ENCODE results near the gene DCDC2C. TPM values are rescaled to one million over a fixed set of nuclear protein-coding genes. Genes with fewer than 3 reads are reported as not detected.

Gene DCDC2C
- polyA plus RNA-seq, 1 of the 3 experiments (the other 2 are of a cell fraction) = not detected

DNA sequence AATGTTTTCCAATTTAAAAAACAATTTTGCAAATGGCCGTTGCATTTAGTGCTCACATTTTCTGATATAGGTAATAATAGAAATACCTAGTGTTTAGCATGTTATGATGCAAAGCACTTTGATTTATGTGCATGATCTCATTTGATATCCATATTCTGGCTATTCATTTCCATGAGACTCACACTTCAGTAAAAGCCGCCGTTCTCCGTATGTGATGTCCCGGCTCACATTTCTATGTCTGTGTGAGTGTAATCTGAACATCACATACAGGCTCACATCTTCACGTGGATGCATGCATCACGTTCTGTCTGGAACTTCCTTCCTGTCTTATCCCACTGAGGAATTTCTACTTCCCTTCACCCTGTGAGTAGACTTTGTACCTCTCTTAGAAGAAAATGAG lies 45.8 kb downstream of the DCDC2C start:
- H4K20me1 ChIP-seq (ENCODE audit: insufficient read depth) = no peaks in the 10 kb centered on the region
- no peaks in the 10 kb centered on the region for H3K9me2 ChIP-seq
- H3K79me2 ChIP-seq (ENCODE audit: insufficient read depth) = no peaks in the 10 kb centered on the region
- POLR2A ChIA-PET = no interaction called here
- no peak overlapping the region for H2AFZ ChIP-seq (ENCODE audit: low read depth)
- no peaks in the 10 kb centered on the region for H3K36me3 ChIP-seq (replicated peaks in 1 of 2; ENCODE audit: control insufficient read depth in 1 of 2, insufficient read depth in 2 of 2, low read length in 1 of 2)
- no peak for DNase-seq
- no peak overlapping the region for H3K27ac ChIP-seq (ENCODE audit: low read depth in 2 of 2, low read length in 1 of 2)
- no peak for TF ChIP-seq NFIC (IDR thresholded peaks at IDR 0.05; ENCODE audit: borderline replicate concordance)
- TF ChIP-seq, protein P1, sequence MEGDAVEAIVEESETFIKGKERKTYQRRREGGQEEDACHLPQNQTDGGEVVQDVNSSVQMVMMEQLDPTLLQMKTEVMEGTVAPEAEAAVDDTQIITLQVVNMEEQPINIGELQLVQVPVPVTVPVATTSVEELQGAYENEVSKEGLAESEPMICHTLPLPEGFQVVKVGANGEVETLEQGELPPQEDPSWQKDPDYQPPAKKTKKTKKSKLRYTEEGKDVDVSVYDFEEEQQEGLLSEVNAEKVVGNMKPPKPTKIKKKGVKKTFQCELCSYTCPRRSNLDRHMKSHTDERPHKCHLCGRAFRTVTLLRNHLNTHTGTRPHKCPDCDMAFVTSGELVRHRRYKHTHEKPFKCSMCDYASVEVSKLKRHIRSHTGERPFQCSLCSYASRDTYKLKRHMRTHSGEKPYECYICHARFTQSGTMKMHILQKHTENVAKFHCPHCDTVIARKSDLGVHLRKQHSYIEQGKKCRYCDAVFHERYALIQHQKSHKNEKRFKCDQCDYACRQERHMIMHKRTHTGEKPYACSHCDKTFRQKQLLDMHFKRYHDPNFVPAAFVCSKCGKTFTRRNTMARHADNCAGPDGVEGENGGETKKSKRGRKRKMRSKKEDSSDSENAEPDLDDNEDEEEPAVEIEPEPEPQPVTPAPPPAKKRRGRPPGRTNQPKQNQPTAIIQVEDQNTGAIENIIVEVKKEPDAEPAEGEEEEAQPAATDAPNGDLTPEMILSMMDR (IDR thresholded peaks at IDR 0.05) = no peak
- no peak overlapping the region for H3K9ac ChIP-seq
- no peak overlapping the region for H3K4me2 ChIP-seq
- no peak overlapping the region for H3K4me3 ChIP-seq (ENCODE audit: low read depth in 2 of 2, low read length in 1 of 2)
- no peaks in the 10 kb centered on the region for H3F3A ChIP-seq (replicated peaks; ENCODE audit: insufficient read depth)
- 54% methylated on average over 7 of the region's 7 CpGs for WGBS (ENCODE audit: low lambda C conversion rate)
- H3K9me3 ChIP-seq = no peaks in the 10 kb centered on the region
- no peaks in the 10 kb centered on the region for H3K4me1 ChIP-seq (ENCODE audit: control insufficient read depth in 1 of 2, insufficient read depth in 2 of 2, low read depth in 1 of 2, low read length in 1 of 2)
- CTCF ChIA-PET = interaction anchor here (0.7 to 11.1 kb wide), 4 partner anchors 16 to 56 kb away, joined by 3 to 70 read pairs (median 4); no protein-coding TSS in a partner anchor
- H3K27me3 ChIP-seq (ENCODE audit: insufficient read depth) = no peaks in the 10 kb centered on the region

DNA sequence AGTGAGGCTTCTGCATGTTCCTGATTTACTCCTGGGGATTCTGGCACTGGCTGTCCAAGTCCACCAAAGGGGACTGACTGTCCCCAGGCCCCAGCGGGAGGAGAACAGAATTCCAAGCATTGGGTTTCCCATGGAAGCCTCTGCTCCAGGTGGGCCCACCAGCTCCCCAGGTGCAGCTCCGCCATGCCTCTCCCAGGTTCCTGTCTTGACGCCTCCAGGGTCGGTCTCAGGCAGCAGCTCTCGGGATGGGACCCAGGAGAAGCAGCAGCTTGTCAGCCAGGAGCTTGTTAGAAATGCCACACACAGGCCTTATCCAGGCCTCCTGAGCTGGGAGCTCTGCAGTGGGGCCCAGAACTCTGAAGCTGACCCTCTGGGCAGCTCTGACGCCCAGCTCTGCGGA lies 47.9 kb downstream of the DCDC2C start:
- Histone ChIP-seq H3K4me2 (no peak overlapping the region), H3F3A (replicated peaks; ENCODE audit: insufficient read depth) (peaks cover 10% of the 10 kb centered on the region), H2AFZ (ENCODE audit: low read depth) (no peak overlapping the region), H3K9me2 (no peaks in the 10 kb centered on the region), H3K79me2 (ENCODE audit: insufficient read depth) (no peaks in the 10 kb centered on the region), H3K9me3 (no peaks in the 10 kb centered on the region; the same call in 1 of the 2 replicates), H3K4me3 (ENCODE audit: low read depth in 2 of 2, low read length in 1 of 2) (no peak overlapping the region), H4K20me1 (ENCODE audit: insufficient read depth) (no peaks in the 10 kb centered on the region), H3K27me3 (ENCODE audit: insufficient read depth) (no peaks in the 10 kb centered on the region), H3K4me1 (ENCODE audit: control insufficient read depth in 1 of 2, insufficient read depth in 2 of 2, low read depth in 1 of 2, low read length in 1 of 2) (no peaks in the 10 kb centered on the region), H3K9ac (no peak overlapping the region), H3K36me3 (replicated peaks in 1 of 2; ENCODE audit: control insufficient read depth in 1 of 2, insufficient read depth in 2 of 2, low read length in 1 of 2) (no peaks in the 10 kb centered on the region), H3K27ac (ENCODE audit: low read depth in 2 of 2, low read length in 1 of 2) (no peak overlapping the region)
- WGBS (ENCODE audit: low lambda C conversion rate) = 31% methylated on average over 7 of the region's 7 CpGs
- ChIA-PET POLR2A (no interaction called here), CTCF (interaction anchor here (5.7 to 11.1 kb wide), 2 partner anchors 22 to 29 kb away, joined by 31 to 70 read pairs; no protein-coding TSS in a partner anchor)
- no peak for TF ChIP-seq MXI1 (IDR thresholded peaks at IDR 0.05; ENCODE audit: low read depth, low read length)
- TF ChIP-seq JUND (IDR thresholded peaks at IDR 0.05) = no peak
- TF ChIP-seq, protein P2, sequence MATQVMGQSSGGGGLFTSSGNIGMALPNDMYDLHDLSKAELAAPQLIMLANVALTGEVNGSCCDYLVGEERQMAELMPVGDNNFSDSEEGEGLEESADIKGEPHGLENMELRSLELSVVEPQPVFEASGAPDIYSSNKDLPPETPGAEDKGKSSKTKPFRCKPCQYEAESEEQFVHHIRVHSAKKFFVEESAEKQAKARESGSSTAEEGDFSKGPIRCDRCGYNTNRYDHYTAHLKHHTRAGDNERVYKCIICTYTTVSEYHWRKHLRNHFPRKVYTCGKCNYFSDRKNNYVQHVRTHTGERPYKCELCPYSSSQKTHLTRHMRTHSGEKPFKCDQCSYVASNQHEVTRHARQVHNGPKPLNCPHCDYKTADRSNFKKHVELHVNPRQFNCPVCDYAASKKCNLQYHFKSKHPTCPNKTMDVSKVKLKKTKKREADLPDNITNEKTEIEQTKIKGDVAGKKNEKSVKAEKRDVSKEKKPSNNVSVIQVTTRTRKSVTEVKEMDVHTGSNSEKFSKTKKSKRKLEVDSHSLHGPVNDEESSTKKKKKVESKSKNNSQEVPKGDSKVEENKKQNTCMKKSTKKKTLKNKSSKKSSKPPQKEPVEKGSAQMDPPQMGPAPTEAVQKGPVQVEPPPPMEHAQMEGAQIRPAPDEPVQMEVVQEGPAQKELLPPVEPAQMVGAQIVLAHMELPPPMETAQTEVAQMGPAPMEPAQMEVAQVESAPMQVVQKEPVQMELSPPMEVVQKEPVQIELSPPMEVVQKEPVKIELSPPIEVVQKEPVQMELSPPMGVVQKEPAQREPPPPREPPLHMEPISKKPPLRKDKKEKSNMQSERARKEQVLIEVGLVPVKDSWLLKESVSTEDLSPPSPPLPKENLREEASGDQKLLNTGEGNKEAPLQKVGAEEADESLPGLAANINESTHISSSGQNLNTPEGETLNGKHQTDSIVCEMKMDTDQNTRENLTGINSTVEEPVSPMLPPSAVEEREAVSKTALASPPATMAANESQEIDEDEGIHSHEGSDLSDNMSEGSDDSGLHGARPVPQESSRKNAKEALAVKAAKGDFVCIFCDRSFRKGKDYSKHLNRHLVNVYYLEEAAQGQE (IDR thresholded peaks at IDR 0.05; ENCODE audit: low read depth, low read length) = no peak
- TF ChIP-seq TEAD4 (IDR thresholded peaks at IDR 0.05; ENCODE audit: borderline replicate concordance, insufficient read depth) = no peak
- TF ChIP-seq TCF12 (IDR thresholded peaks at IDR 0.05) = no peak
- TF ChIP-seq ELF1 (IDR thresholded peaks at IDR 0.05) = no peak
- no peak for TF ChIP-seq POLR2AphosphoS5 (IDR thresholded peaks at IDR 0.05; ENCODE audit: low read depth, low read length)
- TF ChIP-seq, protein P3, sequence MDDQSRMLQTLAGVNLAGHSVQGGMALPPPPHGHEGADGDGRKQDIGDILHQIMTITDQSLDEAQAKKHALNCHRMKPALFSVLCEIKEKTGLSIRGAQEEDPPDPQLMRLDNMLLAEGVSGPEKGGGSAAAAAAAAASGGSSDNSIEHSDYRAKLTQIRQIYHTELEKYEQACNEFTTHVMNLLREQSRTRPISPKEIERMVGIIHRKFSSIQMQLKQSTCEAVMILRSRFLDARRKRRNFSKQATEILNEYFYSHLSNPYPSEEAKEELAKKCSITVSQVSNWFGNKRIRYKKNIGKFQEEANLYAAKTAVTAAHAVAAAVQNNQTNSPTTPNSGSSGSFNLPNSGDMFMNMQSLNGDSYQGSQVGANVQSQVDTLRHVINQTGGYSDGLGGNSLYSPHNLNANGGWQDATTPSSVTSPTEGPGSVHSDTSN (IDR thresholded peaks at IDR 0.05) = no peak
- no peak for TF ChIP-seq RCOR1 (IDR thresholded peaks at IDR 0.05; ENCODE audit: low read length)
- no peak for TF ChIP-seq CHD2 (IDR thresholded peaks at IDR 0.05; ENCODE audit: low read length, partially characterized antibody)
- DNase-seq = no peak
